HepG2 (cell line): ENCODE measurements around the gene FAM200B. TPM values are rescaled to one million over a fixed set of nuclear protein-coding genes. Genes with fewer than 3 reads are reported as not detected.

ENCODE experiments used
- ATF7-NPFF ChIP-seq: sonication (generic); formaldehyde crosslinking; IDR thresholded peaks from 2 replicates; pipeline ENCODE4 v1.8.1; 2023; ENCODE audit warnings: mild to moderate bottlenecking, low read depth, missing genetic modification reagents, moderate library complexity
- BHLHE40 ChIP-seq: IDR thresholded peaks from 2 replicates; pipeline ENCODE4 v1.6.1; 2011; ENCODE audit warnings: low read length, improper control_type of control experiment
- DMTF1 ChIP-seq: sonication (generic); formaldehyde crosslinking; IDR thresholded peaks from 2 replicates; pipeline ENCODE4 v1.4.0; 2020; ENCODE audit warnings: mild to moderate bottlenecking, missing genetic modification reagents
- HNRNPUL1 ChIP-seq: fragments of 200-400 bp; formaldehyde crosslinking; IDR thresholded peaks from 2 replicates; pipeline ENCODE4 v1.6.1; 2017; ENCODE audit warnings: low read depth, mild to moderate bottlenecking, low read length, moderate library complexity
- KDM5B ChIP-seq: sonication (generic); formaldehyde crosslinking; IDR thresholded peaks from 2 replicates; pipeline ENCODE4 v1.4.0; 2020; ENCODE audit warnings: missing genetic modification reagents, mild to moderate bottlenecking, borderline replicate concordance
- MED1 ChIP-seq: sonication (generic); formaldehyde crosslinking; IDR thresholded peaks from 2 replicates; pipeline ENCODE4 v1.4.0; 2020; ENCODE audit warnings: missing genetic modification reagents
- MTA1 ChIP-seq: sonication (generic); formaldehyde crosslinking; IDR thresholded peaks from 2 replicates; pipeline ENCODE4 v1.4.0; 2020; ENCODE audit warnings: missing genetic modification reagents, mild to moderate bottlenecking, borderline replicate concordance
- NPAS2 ChIP-seq: sonication (generic); formaldehyde crosslinking; IDR thresholded peaks from 2 replicates; pipeline ENCODE4 v1.8.0; 2022; ENCODE audit warnings: mild to moderate bottlenecking, missing genetic modification reagents, borderline replicate concordance
- PHF20 ChIP-seq: sonication (generic); formaldehyde crosslinking; IDR thresholded peaks from 2 replicates; pipeline ENCODE4 v1.5.0; 2020; ENCODE audit warnings: mild to moderate bottlenecking, missing genetic modification reagents
- RNF219 ChIP-seq: sonication (generic); formaldehyde crosslinking; IDR thresholded peaks from 2 replicates; pipeline ENCODE4 v1.5.0; 2020; ENCODE audit warnings: mild to moderate bottlenecking, missing genetic modification reagents
- SMARCE1 ChIP-seq: fragments of 450-650 bp; IDR thresholded peaks from 2 replicates; pipeline ENCODE4 v1.6.1; 2017; ENCODE audit warnings: borderline replicate concordance
- SOX6 ChIP-seq, 2 experiments: fragments of 450-650 bp in 1 of 2; sonication (generic) in 1 of 2; formaldehyde crosslinking in 1 of 2; IDR thresholded peaks; 2 replicates each; pipeline versions ENCODE4 v1.4.0 to v1.6.1; 2017 to 2020; ENCODE audit warnings: antibody characterized with exemption in 1 of 2, mild to moderate bottlenecking in 1 of 2, missing genetic modification reagents in 1 of 2
- TOPORS ChIP-seq: sonication (generic); formaldehyde crosslinking; IDR thresholded peaks from 2 replicates; pipeline ENCODE4 v1.8.0; 2023; ENCODE audit warnings: mild to moderate bottlenecking, missing genetic modification reagents
- ZBTB42 ChIP-seq: sonication (generic); formaldehyde crosslinking; IDR thresholded peaks from 2 replicates; pipeline ENCODE4 v1.5.0; 2020; ENCODE audit warnings: mild to moderate bottlenecking, missing genetic modification reagents
- ZFAT ChIP-seq: sonication (generic); formaldehyde crosslinking; conservative IDR thresholded peaks from 2 replicates; pipeline ENCODE4 v1.8.1; 2023; ENCODE audit warnings: missing genetic modification reagents, inconsistent platforms
- ZFP41 ChIP-seq: sonication (generic); formaldehyde crosslinking; IDR thresholded peaks from 2 replicates; pipeline ENCODE4 v1.4.0; 2020; ENCODE audit warnings: mild to moderate bottlenecking, missing genetic modification reagents, borderline replicate concordance
- ZMYM2 ChIP-seq: sonication (generic); formaldehyde crosslinking; IDR thresholded peaks from 2 replicates; pipeline ENCODE4 v1.8.0; 2022; ENCODE audit warnings: mild to moderate bottlenecking, missing genetic modification reagents
- ZNF180 ChIP-seq: sonication (generic); formaldehyde crosslinking; IDR thresholded peaks from 2 replicates; pipeline ENCODE4 v1.4.0; 2020; ENCODE audit warnings: low read depth, missing genetic modification reagents, borderline replicate concordance
- ZNF30 ChIP-seq: sonication (generic); formaldehyde crosslinking; IDR thresholded peaks from 2 replicates; pipeline ENCODE4 v1.5.0; 2020; ENCODE audit warnings: mild to moderate bottlenecking, missing genetic modification reagents
- ZNF460 ChIP-seq: sonication (generic); formaldehyde crosslinking; IDR thresholded peaks from 2 replicates; pipeline ENCODE4 v1.5.1; 2020; ENCODE audit warnings: missing genetic modification reagents, mild to moderate bottlenecking, borderline replicate concordance
- ZNF589 ChIP-seq: sonication (generic); formaldehyde crosslinking; conservative IDR thresholded peaks from 2 replicates; pipeline ENCODE4 v1.8.0; 2022; ENCODE audit warnings: mild to moderate bottlenecking, moderate library complexity, missing genetic modification reagents
- ZNF619 ChIP-seq: sonication (generic); formaldehyde crosslinking; IDR thresholded peaks from 2 replicates; pipeline ENCODE4 v1.4.0; 2020; ENCODE audit warnings: mild to moderate bottlenecking, missing genetic modification reagents
- ZNF629 ChIP-seq: sonication (generic); formaldehyde crosslinking; conservative IDR thresholded peaks from 2 replicates; pipeline ENCODE4 v1.5.0; 2020; ENCODE audit warnings: missing genetic modification reagents
- ZNF776 ChIP-seq: sonication (generic); formaldehyde crosslinking; IDR thresholded peaks from 2 replicates; pipeline ENCODE4 v1.4.0; 2020; ENCODE audit warnings: mild to moderate bottlenecking, missing genetic modification reagents
- polyA plus RNA-seq, 8 experiments: library from polyadenylated mRNA; depleted of rRNA in 3 of 8; stranded (reverse) in 7 of 8; unstranded in 1 of 8; fragments of >200 nt; fragmentation: Illumina TruSeq in 4 of 8; extraction: Trizol in 4 of 8; gene quantifications; 2 replicates each; pipeline versions ENCODE4 v1.2.1 to v1.2.3, GENCODE V29; 2011 to 2016; ENCODE audit warnings: low read depth in 4 of 8, missing spikeins in 1 of 8, mixed read lengths in 1 of 8; ENCODE audit not compliant: insufficient read depth in 1 of 8
- total RNA-seq, 5 experiments: library from RNA; depleted of rRNA; stranded (reverse); fragments of >200 nt; fragmentation: Illumina TruSeq; extraction: Trizol; gene quantifications; 2 replicates each; pipeline ENCODE4 v1.2.3, GENCODE V29; 2016; ENCODE audit warnings: low read depth in 1 of 5
- TF ChIP-seq, protein P1 (sequence below): sonication (generic); formaldehyde crosslinking; IDR thresholded peaks from 2 replicates; pipeline ENCODE4 v1.8.1; 2023; ENCODE audit warnings: missing genetic modification reagents, mild to moderate bottlenecking, borderline replicate concordance

Gene FAM200B
- total and polyA plus RNA-seq, 2 of the 13 experiments (the other 11 are each of a cell fraction or from before 2014, with no cell fraction given): 25.6 to 41.8 TPM

DNA sequence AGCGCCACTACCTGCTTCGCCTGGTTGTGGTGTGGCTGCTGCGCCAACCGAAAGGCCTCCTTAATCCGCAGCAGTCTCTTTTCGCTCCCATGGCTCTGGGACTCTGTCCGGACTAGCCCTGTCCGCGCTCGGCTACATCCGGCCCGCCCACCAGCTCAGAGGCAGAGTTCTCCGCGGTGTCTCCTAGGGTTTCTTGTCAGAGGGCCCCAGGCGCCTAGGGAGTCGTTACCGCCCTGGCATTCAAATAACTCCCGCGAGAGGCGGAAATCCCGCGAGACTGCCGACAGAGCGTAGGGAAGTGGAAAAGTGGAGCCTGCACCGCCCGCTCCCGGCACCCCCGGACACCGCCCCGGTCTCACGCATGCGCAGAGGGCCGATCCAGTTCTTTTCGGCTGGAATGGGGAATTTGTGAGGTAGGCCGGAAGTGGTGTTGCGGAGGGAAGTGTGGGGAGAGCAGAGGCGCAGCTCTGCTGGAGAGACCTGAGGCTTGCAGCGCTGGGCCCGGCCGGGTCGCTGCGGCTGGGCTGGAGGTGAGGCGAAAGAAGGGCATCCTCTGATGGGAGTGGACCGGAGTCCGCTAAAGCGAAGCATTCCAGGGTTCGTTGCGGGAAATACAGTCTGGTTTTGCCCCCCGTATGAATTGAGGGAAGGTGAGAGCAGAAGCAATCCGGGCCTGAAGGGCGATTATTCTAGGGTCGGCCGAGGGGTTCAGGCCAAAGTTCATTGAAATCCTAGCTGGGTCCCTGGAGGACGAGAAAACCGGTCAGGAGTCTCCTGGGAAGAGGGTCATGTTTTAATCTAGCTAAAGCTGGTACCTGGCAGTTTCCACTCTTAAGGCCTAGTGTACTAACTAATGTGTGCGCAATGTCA, at the start of gene FAM200B (continued):
- no peak; the same call in 1 of the 2 replicates for TF ChIP-seq ZNF589
- TF ChIP-seq TOPORS (CRISPR knock-in tag): 0 out of 2 replicates have a peak, but pooled peaks have one; percentile 70
- TF ChIP-seq ZNF619 (CRISPR knock-in tag): peak; percentile 81; the same call in 1 of the 2 replicates
- no peak for TF ChIP-seq HNRNPUL1
- TF ChIP-seq ZNF180 (CRISPR knock-in tag): no peak; the same call in 1 of the 2 replicates
- TF ChIP-seq SMARCE1: no peak
- TF ChIP-seq ZNF629 (CRISPR knock-in tag): no peak
- no peak; the same call in 1 of the 2 replicates for TF ChIP-seq RNF219 (CRISPR knock-in tag)
- TF ChIP-seq ZFAT (CRISPR knock-in tag): no peak
- TF ChIP-seq NPAS2 (CRISPR knock-in tag): no peak
- no peak for TF ChIP-seq DMTF1 (CRISPR knock-in tag)
- no peak for TF ChIP-seq BHLHE40
- TF ChIP-seq ZBTB42 (CRISPR knock-in tag): peak; percentile 43; the same call in 1 of the 2 replicates
- TF ChIP-seq ZMYM2 (CRISPR knock-in tag): peak; percentile 52; the same call in 1 of the 2 replicates
- TF ChIP-seq MED1 (CRISPR knock-in tag): peak; percentile 73
- TF ChIP-seq KDM5B (CRISPR knock-in tag): peak; percentile 68; the same call in 1 of the 2 replicates
- no peak for TF ChIP-seq ZNF30 (CRISPR knock-in tag)
- peak; percentile 89 for TF ChIP-seq ATF7-NPFF (CRISPR knock-in tag)
- TF ChIP-seq ZNF460 (CRISPR knock-in tag): no peak; the same call in 1 of the 2 replicates
- TF ChIP-seq ZNF776 (CRISPR knock-in tag): peak; percentile 82; the same call in 1 of the 2 replicates
- TF ChIP-seq, protein P1, sequence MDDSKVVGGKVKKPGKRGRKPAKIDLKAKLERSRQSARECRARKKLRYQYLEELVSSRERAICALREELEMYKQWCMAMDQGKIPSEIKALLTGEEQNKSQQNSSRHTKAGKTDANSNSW (CRISPR knock-in tag): 0 out of 2 replicates have a peak, but pooled peaks have one; percentile 26
- peak; percentile 77; the same call in 1 of the 2 replicates for TF ChIP-seq ZFP41 (CRISPR knock-in tag)
- no peak for TF ChIP-seq SOX6 (IDR thresholded peaks at IDR 0.05)
- peak; percentile 83 for TF ChIP-seq SOX6 (CRISPR knock-in tag; IDR thresholded peaks at IDR 0.05)
- TF ChIP-seq MTA1: peak; percentile 11; the same call in 1 of the 2 replicates
- peak; percentile 78 for TF ChIP-seq PHF20
